ENCODE results near the gene MLST8.
"Not testable (repeated sequence)": the region's sequence is repeated elsewhere in the genome, so short reads cannot be mapped to it uniquely, and the experiment has no call there.

MLST8 gene

DNA sequence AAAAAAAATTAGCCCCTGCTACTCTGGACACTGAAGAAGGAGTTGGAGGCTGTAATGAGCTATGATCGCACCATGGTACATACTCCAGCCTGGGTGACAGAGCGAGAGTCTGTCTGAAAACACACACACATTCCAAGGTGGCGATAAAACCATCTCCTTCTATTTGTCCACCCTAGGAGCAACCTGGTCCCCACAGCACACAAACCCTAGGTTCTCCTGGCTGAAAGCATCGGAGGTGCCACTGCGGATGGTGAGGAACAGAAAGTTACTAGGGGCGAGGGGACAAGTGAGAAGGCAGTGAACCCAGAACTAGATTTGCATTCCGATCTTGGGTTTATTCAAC lies 47.5 kb downstream of the MLST8 start:
- no peak for DNase-seq

DNA sequence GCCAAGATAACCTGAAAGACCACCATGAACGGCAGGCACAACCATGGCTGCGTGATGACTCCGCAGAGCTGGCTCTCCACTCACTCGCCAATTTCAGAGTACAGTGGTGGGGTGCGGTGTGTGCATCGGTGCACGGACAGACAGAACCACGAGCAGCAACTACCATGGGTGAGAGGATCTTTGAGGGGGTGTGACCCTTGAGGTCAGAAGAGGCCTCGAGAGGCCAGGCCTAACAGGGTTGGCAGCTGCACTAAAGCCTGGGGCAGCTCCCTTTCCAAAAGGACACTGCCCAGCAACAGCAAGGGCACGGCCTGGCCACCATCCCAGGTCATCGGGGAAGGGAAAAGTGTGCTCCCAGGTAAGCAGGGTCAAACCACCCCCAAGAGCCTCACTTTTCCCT lies 48.0 kb downstream of the MLST8 start:
- no peak for DNase-seq

DNA sequence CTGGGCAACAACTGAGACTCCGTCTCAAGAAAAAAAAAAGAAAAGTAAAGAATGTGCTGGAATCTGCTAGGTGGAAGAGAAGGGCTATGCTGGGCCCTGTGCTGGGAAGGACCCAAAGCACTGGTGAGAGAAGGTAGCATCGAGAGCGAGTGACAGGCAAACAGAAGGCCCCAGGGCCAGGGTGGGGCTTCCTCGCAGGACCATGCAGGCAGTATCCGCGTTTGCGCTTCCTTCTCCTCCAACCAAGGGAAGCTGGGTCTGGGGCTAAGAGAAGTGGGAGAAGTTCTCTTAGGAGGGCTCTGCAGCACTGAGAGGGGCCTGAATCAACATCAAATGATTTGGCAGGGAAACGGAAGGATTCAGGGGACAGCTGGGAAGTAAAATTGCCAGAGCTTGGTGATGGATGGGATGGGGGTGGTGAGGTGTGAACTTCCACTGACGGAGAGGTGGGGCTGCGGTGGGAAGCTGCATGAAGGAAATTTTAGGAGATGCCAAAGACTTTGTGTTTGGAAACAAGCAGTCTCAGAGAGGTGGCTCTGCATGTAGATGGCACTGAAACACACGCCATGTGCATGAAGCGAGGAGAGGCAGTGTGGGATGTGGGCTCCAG lies 51.4 kb downstream of the MLST8 start:
- no peak for DNase-seq

DNA sequence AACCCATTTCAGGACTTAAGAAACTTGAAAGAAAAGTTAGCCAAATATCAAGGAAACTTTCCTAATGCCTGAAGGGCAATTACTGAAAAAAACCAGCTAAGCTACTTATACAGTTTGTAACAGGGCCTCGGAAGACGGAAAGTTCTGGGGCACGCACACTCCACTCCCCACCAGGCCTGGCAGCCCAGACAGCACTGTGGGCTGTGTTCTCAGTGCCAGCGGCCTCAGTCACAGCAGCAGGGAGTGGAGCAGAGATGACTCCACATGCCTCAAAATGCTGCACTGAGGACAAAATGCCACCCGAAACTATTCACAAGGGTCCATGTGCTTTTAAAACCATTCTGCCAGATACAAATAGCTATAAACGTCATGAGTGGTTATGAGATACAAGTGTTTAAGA lies 52.5 kb downstream of the MLST8 start:
- DNase-seq = no peak

DNA sequence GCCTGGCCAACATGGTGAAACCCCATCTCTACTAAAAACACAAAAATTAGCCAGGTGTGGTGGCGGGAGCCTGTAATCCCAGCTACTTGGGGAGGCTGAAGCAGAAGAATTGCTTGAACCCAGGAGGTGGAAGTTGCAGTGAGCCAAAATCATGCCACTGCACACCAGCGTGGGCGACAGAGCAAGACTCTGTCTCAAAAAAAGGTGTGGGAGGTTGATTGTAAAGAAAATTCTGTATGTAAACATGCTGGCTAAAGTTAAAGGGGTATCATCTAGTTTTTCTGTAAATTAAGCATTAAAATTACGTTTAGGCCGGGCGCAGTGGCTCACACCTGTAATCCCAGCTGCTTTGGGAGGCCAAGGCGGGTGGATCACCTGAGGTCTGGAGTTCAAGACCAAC lies 53.3 kb downstream of the MLST8 start:
- DNase-seq = not testable (repeated sequence)
